GM10847 (cell line): ENCODE results near the gene SACS.

ENCODE experiments used
- POLR2A ChIP-seq: IDR thresholded peaks from 2 replicates; pipeline ENCODE4 v1.6.1; 2011; ENCODE audit not compliant: insufficient read length; ENCODE audit errors: extremely low read depth

The SACS gene

GRCh38 chr13:23433171-23434153 lies at the start of gene SACS:
Gene SACS, minus strand, starts transcription at chr13:23433702. Its CDS starts 22,463 bp downstream, at chr13:23411239.
- no peak for TF ChIP-seq POLR2A

GRCh38 chr13:23480324-23480723 lies 46.8 kb upstream of the SACS start:
- no peak for TF ChIP-seq POLR2A

- TF ChIP-seq POLR2A: no peak
Observed at GRCh38 chr13:23477101-23477500, 43.6 kb upstream of the SACS start.

GRCh38 chr13:23473221-23473620 lies 39.7 kb upstream of the SACS start:
- TF ChIP-seq POLR2A: no peak

GRCh38 chr13:23472189-23472588 lies 38.7 kb upstream of the SACS start:
- no peak for TF ChIP-seq POLR2A

- TF ChIP-seq POLR2A: no peak
Observed at GRCh38 chr13:23470790-23471614, 37.5 kb upstream of the SACS start.

- no peak for TF ChIP-seq POLR2A
Observed at GRCh38 chr13:23469951-23470421, 36.5 kb upstream of the SACS start.

GRCh38 chr13:23468811-23469210 lies 35.3 kb upstream of the SACS start:
- TF ChIP-seq POLR2A: no peak

- TF ChIP-seq POLR2A: no peak
Observed at GRCh38 chr13:23467932-23468278, 34.4 kb upstream of the SACS start.

- no peak for TF ChIP-seq POLR2A
Observed at GRCh38 chr13:23467048-23467931, 33.8 kb upstream of the SACS start.

- no peak for TF ChIP-seq POLR2A
Observed at GRCh38 chr13:23466144-23467002, 32.9 kb upstream of the SACS start.

GRCh38 chr13:23463661-23464060 lies 30.2 kb upstream of the SACS start:
- no peak for TF ChIP-seq POLR2A

GRCh38 chr13:23462815-23463559 lies 29.5 kb upstream of the SACS start:
- no peak for TF ChIP-seq POLR2A
